ENCODE measurements around the gene TRAF3IP3. TPM values are rescaled to one million over a fixed set of nuclear protein-coding genes. Genes with fewer than 3 reads are reported as not detected.

Gene TRAF3IP3, protein sequence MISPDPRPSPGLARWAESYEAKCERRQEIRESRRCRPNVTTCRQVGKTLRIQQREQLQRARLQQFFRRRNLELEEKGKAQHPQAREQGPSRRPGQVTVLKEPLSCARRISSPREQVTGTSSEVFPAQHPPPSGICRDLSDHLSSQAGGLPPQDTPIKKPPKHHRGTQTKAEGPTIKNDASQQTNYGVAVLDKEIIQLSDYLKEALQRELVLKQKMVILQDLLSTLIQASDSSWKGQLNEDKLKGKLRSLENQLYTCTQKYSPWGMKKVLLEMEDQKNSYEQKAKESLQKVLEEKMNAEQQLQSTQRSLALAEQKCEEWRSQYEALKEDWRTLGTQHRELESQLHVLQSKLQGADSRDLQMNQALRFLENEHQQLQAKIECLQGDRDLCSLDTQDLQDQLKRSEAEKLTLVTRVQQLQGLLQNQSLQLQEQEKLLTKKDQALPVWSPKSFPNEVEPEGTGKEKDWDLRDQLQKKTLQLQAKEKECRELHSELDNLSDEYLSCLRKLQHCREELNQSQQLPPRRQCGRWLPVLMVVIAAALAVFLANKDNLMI
- total RNA-seq, result 0.26 TPM in 1 of 2 replicates, not detected in the other

DNA sequence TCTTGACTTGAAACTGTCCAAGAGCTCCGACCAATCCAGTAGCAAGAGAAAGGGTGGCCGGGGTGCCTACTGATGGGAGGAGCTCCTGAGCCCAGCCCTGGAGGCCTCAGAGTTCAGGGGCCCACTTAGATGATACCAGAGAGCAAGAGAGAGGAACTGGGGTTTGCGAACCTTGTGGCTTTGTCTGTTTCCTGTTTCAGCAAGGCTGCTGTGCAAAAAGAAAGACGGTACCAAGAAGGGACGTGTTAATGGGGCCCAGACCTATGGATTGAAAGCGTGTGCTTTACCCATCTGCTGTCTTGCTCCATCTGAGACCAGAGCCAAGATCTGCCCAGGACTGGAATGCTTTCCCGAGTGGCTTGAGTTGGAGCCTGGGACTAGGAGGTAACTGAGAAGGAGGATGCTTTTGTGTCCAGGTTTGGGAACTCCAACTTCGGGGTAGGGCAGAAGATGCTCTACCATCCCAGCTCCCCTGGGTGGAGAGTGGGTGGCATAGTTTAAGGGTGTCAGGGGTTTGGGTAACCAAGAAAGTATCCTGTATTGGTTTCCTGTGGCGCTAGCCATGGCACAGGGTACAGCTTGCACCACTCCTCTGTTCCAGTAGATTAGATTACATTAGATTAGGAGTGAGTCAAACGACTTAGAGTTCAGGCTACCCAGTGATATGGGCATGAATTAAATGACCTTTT is at the start of gene TRAF3IP3:
Gene TRAF3IP3, plus strand, starts transcription at position 128 of the 689 bp plus-strand sequence. CDS start 3,987 bp downstream, outside the sequence.

DNA sequence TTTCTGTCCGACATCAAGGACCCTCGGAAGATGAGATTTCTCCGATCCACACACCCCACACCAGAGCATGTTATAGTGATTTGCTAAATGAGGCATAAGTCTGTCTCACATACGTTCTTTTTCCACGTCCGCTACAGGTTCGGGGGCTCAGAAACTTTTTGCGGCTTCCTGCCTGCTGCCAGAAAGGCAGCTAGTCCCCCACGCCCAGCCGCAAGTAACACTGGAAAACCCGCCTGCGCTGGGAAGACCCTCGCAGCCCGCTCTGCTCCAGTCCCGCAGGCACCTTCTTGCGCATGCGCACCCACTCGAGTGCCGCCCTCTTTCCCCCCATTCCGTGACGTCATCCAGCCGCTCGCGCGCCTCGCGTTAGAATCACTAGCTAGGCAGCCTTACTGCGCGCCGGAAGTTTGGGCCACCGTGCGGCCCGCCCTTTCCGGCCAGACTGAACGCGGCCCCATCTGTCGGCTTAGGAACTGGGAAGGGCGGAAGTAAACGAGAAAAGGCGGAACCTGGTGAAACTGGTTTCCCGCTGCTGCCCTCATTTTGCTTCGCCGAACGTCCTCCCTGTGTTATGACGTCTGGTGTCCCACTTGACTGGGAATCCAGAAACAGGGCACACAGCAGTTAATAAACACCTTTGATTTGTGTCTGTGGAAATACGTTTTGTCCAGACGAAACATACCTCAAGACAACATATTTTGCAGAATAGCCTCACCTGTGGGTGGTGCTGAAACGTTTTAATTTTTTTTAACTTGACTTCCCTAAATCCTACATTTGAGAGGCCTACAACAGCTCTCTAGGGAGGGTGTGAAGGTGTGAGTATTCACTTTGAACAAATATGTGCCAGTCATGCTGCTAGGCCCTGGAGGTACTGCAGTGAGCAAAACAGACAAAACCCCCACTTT is 28.7 kb downstream of the TRAF3IP3 start, which contains the start of gene C1orf74:
Gene C1orf74, minus strand, starts transcription at position 295 of the 905 bp plus-strand sequence. CDS start 925 bp downstream, outside the sequence.

DNA sequence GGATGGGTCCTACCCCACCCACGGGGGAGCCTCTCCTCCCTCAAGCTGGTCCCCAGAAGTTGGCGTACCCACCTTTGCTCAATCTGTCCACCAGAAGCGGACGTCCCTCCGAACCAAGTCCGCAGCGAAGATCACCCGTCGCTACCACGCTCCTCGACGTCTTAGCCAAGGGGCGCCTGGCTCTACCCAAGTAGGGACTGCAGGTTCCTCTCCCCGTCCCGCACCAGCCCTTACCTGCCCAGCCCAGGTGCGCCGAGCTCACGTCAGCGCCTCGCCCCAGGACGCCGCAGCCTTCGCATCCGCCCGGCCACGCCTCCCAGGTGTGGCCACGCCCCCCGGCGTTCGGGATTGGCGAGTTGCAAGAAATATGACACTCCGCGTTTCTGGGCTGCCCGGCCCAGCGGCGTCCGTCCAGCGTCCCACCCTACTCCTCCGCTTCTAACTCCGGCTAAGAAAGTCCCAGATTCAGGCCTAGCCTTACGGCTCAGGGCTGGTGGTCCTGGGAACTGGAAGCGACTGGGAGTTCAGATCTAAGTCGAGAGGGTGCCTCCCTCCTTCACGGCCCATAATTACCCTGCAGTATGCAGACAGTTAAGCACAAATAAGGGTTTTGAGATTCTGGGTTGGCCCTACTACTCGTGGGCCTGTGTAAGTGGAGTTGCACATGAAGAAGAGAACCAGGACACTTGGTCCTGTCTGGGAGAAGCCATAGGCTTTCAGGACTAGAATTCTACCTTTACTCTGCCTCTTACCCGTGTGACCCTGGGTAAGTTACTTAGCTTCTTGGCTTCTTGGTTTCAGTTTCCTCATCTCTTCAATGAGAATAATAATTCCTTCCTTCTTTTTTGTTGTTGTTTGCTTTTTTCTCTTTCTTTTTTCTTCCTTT is 50.3 kb downstream of the TRAF3IP3 start, which contains the start of gene IRF6:
Gene IRF6, minus strand, starts transcription at position 268 of the 886 bp plus-strand sequence. CDS start 4,729 bp downstream, outside the sequence.

DNA sequence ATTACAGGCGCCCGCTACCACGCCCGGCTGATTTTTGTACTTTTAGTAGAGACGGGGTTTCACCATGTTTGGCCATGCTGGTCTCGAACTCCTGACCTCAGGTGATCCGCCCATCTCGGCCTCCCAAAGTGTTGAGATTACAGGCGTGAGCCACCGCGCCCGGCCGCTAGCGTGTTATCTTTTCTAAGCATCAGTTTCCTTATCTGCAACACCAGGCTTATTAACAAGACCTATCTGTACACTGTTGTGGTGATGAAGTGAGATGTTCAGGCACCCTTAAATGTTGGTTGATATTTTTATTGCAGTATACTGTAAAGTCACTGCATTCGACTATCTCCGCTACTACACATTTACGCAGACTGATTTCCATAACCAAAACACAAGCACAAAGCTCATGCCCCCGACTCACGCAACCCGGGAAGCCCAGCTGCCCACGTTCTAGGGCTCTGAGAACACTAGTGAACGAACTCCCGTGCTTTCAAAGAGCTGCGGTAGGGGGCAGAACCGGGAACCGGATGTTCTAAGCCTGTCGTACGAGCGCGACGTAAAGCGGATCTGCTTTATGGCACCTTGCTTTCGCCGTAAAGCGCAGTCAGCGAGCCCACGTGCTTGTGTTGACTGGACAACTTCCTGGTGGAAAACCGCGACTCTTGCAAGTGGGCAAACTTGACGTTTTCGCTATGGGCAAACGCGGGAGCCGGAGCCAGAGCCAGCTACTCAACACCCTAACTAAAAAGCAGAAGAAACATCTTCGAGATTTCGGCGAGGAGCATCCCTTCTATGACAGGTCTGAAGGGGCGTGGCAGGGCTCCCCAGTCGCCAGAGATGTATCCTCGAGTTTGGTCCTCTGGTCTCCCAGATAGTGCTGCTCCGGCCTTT is 71.8 kb downstream of the TRAF3IP3 start, which contains the start of gene UTP25:
Gene UTP25, plus strand, starts transcription at position 589 of the 879 bp plus-strand sequence. Its CDS starts 92 bp downstream, at position 681.

Other genes with a start within 250 kb of the TRAF3IP3 start
- gene CAMK1G, start 172.3 kb upstream of the TRAF3IP3 start, total RNA-seq, result 3.0 and 10.1 TPM in 2 replicates
- gene LAMB3, start 103.6 kb upstream of the TRAF3IP3 start, total RNA-seq, result 4.8 and 35.4 TPM in 2 replicates
- gene G0S2, start 80.6 kb upstream of the TRAF3IP3 start, total RNA-seq, result 26.1 and 34.6 TPM in 2 replicates
- gene HSD11B1, start 51.2 kb upstream of the TRAF3IP3 start, total RNA-seq, result 40.5 and 168 TPM in 2 replicates
- gene C1orf74, start 28.5 kb downstream of the TRAF3IP3 start, total RNA-seq, result 2.5 and 3.2 TPM in 2 replicates
- gene IRF6, start 50.1 kb downstream of the TRAF3IP3 start, total RNA-seq, result 1.1 and 5.4 TPM in 2 replicates
- 3.3 and 5.7 TPM in 2 replicates for gene UTP25, start 71.9 kb downstream of the TRAF3IP3 start, total RNA-seq
- 0.26 and 0.48 TPM in 2 replicates for gene SYT14, start 182.2 kb downstream of the TRAF3IP3 start, total RNA-seq

All from epithelial cell of alveolus of lung (primary cell).